Fibroblast of peridontal ligament (primary cell): Measurements from ENCODE around the gene MAGI3.
A peak's percentile ranks its signal among the peaks of the same experiment; 100 is the strongest.
"Not testable (repeated sequence)": the region's sequence is repeated elsewhere in the genome, so short reads cannot be mapped to it uniquely, and the experiment has no call there.

Experiments used
- DNase-seq: peaks from one replicate; pipeline ENCODE4 v3.0.0-alpha.2; 2010; ENCODE audit errors: extremely low read depth

MAGI3 gene

GRCh38 chr1:113576271-113576670 is 186.0 kb downstream of the MAGI3 start:
- no peak for DNase-seq

- peak; percentile 61 for DNase-seq
These were observed 189.1 kb downstream of the MAGI3 start for GRCh38 chr1:113579256-113580018.

- no peak for DNase-seq
These were observed 191.0 kb downstream of the MAGI3 start for GRCh38 chr1:113581323-113581722.

- DNase-seq = no peak
These were observed 191.8 kb downstream of the MAGI3 start for GRCh38 chr1:113582084-113582483.

- DNase-seq = no peak
These were observed 197.2 kb downstream of the MAGI3 start for GRCh38 chr1:113587475-113587874.

GRCh38 chr1:113592230-113592629 is 201.9 kb downstream of the MAGI3 start:
- no peak for DNase-seq

- no peak for DNase-seq
These were observed 203.4 kb downstream of the MAGI3 start for GRCh38 chr1:113593550-113594297.

GRCh38 chr1:113604466-113604865 is 214.2 kb downstream of the MAGI3 start:
- DNase-seq = not testable (repeated sequence)

GRCh38 chr1:113605146-113605545 is 214.8 kb downstream of the MAGI3 start:
- DNase-seq = no peak

- no peak for DNase-seq
These were observed 218.1 kb downstream of the MAGI3 start for GRCh38 chr1:113608399-113608798.

- DNase-seq = no peak
These were observed 220.1 kb downstream of the MAGI3 start for GRCh38 chr1:113610372-113610771.

- DNase-seq = peak; percentile 10
These were observed 225.1 kb downstream of the MAGI3 start for GRCh38 chr1:113615425-113615824.

GRCh38 chr1:113616156-113616555 is 225.8 kb downstream of the MAGI3 start:
- peak; percentile 76 for DNase-seq

- peak; percentile 8 for DNase-seq
These were observed 227.3 kb downstream of the MAGI3 start for GRCh38 chr1:113617438-113618141.

- DNase-seq = no peak
These were observed 238.7 kb downstream of the MAGI3 start for GRCh38 chr1:113628997-113629396.

GRCh38 chr1:113630340-113631327 is 240.3 kb downstream of the MAGI3 start:
- DNase-seq = no peak

GRCh38 chr1:113641396-113641795 is 251.1 kb downstream of the MAGI3 start:
- DNase-seq = no peak

GRCh38 chr1:113647164-113647563 is 256.8 kb downstream of the MAGI3 start:
- DNase-seq = peak; percentile 64

GRCh38 chr1:113648478-113648877 is 258.2 kb downstream of the MAGI3 start:
- no peak for DNase-seq

GRCh38 chr1:113652771-113653170 is 262.5 kb downstream of the MAGI3 start:
- no peak for DNase-seq

- no peak for DNase-seq
These were observed 263.4 kb downstream of the MAGI3 start for GRCh38 chr1:113653741-113654140.
